NCI-H2227 (cell line): Measurements from ENCODE around the gene NUP133.
A peak's percentile ranks its signal among the peaks of the same experiment; 100 is the strongest.

Experiments used
- DNase-seq: peaks from one replicate; lab custom pipeline; 2025; ENCODE audit not compliant: unreplicated experiment; lab: John Stamatoyannopoulos, UW

The NUP133 gene

DNA sequence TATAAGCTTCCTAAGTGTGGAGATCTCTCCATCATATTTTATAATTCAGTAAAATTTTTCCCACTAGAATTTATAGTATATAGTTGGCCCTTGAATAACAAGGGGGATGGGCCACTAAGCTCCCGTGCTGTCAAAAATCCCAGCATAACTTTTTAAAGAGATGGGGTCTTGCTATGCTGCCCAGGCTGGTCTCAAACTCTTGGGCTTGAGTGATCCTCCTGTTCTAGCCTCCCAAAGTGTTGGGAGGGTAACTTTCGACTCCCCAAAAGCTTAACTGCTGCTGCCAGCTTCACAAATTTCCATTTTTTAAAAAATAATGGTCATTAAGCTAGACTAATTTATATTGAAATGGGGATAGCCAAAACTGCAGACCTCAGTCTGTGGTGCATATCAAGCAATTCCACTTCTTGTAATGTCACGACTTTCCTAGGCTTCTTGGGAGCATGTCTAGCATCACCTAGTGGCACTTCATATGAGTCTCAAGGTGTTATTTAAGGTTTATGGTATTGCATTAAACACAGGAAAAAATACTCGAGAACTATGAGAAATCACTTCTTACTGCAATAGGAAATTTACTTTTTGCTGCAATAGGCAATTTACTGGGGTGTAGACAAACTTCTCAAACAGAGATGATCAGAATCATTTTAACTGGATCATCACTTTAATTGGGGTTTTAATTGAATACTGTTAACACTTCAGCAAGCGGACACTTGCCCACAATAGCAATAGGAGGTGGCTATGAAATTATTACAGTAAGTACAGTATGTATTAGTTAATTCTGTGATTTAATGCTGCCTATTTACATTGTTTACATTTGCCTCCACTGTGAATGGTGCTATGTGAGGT, 55.0 kb downstream of the NUP133 start:
- peak; percentile 55 for DNase-seq

DNA sequence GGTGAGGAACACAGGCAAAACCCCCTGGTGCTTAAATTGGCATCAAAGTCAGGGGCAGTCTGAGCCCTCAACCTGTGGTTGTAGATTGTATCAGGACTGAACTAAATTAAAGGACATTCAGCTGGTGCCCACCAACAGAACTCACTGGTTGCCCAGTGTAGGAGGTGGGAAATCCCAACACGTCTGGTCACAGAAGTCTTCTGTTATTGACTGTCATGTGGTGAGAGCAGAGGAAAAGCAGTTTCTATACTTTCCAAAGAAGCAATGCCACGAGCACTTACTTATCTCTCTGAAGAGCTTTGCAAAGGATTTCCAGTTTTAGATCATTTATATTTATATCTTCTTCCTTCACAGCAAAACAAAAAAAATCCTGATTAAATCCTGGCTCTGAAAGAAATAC, 59.3 kb downstream of the NUP133 start:
- no peak for DNase-seq

DNA sequence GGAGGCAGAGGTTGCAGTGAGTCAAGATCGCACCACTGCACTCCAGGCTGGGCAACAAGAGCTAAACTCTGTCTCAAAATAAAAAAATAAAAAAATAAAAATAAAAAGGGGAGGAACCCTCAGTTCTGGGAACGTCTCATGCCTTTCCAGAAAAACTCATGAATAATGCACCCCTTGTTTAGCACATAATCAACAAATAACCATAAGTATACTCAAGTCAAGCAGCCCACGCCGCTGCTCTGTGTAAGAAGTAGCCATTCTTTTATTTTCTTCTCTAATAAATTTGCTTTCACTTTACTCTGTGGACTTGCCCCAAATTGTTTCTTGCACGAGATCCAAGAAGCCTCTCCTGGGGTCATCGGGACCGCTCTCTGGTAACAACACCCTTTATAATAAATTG, 59.8 kb downstream of the NUP133 start:
- DNase-seq: no peak

DNA sequence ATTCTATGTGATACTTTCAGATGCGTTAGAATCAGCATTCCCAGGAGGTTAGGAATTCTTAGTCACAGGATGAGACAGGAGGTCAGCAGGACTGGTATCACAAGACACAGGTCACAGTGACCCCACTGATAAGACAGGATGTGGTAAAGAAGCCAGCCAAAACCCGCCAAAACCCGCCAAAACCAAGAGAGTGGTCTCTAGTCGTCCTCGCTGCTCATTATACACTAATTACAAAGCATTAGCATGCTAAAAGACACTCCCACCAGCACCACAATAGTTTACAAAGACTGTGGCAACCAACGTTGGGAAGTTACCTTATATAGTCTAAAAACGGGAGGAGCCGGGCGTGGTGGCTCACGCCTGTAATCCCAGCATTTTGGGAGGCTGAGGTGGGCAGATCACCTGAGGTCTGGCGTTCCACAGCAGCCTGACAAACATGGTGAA, 60.3 kb downstream of the NUP133 start:
- DNase-seq: no peak

DNA sequence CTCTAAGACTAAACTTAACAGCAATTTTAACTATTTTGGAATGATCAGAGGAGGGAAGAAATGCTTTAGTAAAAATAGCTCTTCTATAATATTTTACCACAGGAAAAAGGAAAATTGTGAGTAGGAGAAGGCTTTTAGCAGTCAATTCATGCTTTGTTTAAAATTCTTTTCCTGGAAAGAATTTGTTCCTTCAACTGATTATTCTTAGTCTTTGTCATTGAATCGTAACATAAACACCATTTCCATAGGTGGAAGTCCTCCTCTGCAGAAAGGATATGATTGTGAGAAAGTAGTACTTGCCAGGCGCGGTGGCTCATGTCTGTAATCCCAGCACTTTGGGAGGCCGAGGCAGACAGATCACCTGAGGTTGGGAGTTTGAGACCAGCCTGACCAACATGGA, 62.3 kb downstream of the NUP133 start:
- no peak for DNase-seq

DNA sequence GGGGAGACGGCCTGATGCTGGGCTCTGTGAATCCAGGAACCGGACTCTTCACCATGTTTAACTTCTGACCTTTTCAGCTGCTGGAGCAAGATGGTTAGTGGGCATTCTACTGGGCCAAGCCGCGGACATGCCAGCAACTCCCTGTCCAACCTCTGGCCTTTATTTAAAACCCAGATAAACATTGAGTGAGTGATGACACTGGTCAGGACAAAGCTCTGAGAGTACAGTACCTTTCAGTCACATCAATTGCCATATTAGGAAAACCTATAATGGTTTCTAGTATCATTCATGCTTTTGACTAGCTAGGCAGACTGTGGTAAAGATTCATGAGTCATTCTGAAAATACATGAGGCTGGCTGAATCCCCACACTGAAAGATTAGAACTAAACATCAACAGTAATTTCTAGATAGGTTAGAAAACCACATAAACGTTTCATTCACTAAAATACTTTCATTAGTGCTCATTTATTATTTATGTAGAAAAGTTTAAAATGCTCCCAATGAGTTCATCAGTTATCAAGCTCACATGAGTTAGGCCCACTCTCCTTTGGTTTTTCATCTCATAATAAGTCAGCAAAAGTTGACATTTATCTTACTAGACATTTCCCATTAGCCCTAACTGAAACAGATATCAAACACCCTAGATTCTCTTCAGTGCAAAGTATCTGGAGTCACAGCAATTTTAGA, 67.1 kb downstream of the NUP133 start:
- DNase-seq: no peak

DNA sequence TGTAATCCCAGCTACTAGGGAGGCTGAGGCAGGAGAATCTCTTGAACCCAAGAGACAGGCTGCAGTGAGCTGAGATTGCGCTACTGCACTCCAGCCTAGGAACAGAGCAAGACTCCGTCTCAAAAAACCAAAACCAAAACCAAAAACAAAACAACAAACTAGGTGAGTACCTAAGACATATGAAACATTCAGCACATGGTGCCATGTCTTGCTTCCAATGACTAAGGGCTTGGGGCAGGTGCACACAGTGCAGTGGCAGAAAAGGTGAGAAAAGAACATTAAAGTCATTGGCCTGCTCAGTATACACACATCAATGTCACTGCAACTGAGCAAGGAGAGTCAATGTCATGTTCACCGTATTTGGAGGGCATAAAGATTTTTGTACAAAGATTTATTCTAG, 70.1 kb downstream of the NUP133 start:
- no peak for DNase-seq

DNA sequence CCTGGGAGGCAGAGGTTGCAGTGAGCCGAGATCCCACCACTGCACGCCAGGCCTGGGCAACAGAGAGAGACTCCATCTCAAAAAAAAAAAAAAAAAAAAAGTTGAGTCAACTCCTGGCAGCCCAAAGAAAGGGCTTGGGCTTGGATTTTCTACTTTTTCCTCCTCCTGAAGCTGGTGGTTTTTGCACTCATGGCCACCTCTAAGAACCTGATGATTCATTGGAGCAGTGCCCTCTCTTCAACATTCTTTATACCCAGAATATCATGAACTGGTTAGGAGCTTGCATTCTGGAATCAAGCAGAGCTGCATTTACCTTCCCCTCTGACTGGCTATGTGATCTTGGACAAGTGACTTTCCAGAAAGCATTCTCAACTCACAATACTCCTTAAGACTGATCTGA, 70.7 kb downstream of the NUP133 start:
- no peak for DNase-seq

DNA sequence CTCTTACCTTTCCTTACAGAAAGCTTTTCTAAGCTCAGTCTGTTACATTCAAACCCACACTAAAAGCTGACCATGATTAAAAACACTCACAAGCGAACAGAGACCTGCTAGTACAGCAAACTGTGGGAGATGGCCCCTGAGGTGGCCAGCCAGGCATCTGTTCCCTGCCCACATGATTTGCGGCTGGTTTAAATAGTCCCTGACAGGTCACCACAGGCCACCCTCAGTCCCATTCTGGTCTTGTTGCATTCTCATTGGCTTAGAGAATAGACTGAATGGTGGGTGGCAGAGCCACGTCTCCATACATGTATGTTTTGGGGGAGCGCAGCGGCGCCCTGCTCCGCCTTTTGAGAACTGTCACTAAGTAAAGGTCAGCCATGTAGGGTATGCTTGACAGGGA, 71.9 kb downstream of the NUP133 start:
- DNase-seq: no peak

DNA sequence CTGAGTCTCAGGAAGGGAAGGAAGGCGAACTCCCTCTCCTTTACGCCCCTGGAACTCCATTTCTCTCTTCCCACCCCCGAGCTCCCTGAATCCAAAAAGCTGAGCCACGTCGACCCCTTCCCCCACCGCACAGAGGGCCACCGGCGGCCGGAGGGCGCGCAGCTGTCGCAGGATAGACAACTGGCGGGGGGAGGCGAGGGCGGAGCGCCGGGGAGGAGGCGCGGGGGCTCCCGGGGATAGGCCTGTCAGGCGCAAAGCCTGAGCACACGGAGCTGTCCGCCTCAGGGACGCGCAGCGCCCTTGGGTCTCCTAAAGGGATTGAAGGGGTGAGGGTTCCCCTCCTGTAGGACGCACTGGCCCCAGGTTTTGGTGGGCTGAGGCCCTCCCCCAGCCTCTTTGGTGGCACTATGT, 73.5 kb downstream of the NUP133 start:
- peak; percentile 71 for DNase-seq

DNA sequence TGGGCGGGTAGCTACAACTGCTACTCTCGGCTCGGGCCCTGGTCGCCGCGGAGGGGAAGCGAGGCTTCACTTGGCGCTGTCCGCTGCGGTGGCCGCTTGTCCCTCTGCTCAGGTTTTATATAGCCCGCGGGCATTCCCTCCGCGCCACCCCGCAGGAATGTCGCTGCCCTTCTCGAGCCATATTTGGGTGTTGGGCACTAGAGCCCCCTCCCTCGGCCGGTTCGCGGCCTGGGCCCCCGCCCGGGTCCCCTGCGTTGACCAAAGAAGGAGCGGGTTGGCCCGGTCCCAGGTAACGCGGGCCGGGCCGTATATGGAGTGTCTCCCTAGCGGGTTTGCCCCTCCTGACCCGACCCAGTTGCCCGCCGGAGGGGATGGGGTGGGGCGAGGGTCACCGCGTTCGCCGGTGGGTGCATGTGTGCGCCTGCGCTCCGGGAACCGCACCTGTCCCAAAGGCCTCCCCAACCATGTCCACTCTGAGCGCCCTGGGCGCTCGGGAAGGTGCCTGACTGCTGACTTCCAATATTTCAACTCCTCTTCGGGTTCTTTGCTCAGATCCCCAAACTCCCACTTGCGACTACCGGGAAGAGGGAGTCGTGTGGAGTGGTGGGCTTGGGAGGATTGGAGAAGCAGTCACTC, 74.0 kb downstream of the NUP133 start, which contains the start of gene ACTA1:
Gene ACTA1 (minus strand): TSS at position 90 of the 636 bp plus-strand sequence. CDS start 979 bp downstream, outside the sequence.
- no peak for DNase-seq

DNA sequence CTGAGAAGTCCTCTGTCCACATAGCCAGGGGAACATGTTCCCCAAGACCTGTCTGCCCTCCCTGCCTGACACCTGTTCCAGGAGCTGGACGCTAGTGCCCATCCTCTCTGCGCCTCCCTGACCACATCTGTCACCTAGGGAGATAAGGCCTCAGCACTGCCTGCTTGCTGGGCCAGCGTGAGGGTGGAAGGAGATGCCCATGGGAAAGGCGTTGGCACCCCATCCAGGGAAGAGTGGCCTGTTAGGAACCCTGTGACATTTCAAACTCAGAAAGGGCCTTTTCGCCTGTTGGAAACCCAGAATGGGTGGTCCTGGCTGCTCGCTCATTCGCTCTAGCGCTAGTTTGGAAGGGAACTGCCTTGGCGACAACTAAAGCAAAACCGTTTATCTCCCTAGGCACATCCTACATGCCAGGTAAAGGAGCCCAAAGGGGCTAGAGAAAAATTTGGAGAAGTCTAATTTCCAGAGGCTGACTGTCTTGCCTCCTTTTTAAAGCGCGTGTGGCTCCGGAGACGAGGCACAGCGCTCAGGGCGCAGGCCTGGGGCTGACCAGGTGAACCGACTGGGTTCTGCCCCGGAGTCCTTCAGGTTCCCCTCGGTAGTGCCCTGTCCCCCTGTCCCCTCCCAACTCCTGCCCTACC, 74.7 kb downstream of the NUP133 start:
- DNase-seq: no peak

DNA sequence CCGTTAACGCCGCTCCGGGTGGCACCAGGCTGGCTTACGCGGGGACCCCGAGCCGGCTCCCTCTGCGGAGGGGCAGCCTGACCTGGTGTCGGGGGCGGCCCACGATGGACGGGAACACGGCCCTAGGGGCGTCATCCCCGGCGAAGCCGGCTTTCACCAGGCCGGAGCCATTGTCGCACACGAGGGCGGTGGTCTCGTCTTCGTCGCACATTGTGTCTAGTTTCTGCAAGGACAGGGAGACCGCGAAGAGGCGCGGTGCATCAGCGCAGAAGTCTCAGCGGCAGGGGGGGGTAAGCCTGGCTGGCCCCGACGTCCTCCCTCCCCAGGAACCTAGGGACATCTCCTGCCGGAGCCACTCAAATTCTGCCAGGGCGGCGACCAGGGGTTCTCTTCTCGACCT, 75.2 kb downstream of the NUP133 start:
- no peak for DNase-seq

DNA sequence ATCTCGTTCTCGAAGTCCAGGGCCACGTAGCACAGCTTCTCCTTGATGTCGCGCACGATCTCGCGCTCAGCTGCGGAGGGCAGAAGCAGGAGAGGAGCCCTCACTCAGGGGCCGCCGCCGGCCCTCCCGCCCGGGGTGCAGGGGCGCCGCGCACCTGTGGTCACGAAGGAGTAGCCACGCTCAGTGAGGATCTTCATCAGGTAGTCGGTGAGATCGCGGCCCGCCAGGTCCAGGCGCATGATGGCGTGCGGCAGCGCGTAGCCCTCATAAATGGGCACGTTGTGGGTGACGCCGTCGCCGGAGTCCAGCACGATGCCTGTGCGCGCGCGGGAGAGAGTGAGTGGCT, 76.1 kb downstream of the NUP133 start:
- no peak for DNase-seq

DNA sequence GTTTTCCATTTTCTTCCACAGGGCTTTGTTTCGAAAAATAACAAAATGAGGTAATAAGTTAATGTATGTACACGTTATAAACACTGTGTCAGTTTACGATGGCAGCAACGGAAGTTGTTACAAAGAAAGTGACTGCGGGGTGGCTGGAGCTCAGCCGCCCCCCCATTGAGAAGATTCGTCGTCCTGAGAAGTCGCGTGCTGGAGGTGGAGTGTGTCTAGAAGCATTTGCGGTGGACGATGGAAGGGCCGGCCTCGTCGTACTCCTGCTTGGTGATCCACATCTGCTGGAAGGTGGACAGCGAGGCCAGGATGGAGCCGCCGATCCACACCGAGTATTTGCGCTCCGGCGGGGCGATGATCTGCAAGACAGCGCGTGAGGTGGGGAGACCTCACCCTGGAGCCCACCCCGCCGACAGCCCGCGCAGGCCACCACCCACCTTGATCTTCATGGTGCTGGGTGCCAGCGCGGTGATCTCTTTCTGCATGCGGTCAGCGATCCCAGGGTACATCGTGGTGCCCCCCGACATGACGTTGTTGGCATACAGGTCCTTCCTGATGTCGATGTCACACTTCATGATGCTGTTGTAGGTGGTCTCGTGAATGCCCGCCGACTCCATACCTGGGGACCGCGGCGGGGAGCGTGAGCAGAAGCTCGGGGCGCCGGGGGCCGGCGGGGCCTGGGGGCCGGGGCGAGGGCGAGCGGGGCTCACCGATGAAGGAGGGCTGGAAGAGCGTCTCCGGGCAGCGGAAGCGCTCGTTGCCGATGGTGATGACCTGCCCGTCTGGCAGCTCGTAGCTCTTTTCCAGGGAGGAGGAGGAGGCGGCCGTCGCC, 76.6 kb downstream of the NUP133 start:
- no peak for DNase-seq

DNA sequence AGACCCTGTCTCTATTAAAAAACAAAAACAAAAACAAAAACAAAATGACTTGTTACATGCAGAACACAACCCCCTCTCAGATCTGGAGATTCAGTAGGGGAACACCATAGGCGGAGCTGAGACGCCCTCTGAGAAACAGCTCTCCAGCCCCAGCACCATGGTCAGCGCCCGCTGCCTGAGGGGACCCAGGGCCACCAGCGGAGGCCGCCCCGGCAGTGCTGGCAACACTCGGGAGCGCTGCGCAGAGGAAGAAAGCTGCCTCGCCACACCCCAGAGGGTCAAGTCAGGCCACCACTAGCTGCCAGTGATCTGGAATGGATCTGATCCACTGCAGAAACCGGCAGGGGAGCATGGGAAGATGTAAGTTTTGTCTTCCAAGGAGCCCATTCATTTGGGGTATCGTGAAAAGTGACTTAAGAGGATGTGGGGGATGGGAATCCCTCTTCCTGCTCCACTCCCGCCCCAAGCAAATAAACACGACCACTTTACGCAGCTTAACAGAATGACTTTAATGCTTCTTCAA, 77.3 kb downstream of the NUP133 start:
- no peak for DNase-seq

DNA sequence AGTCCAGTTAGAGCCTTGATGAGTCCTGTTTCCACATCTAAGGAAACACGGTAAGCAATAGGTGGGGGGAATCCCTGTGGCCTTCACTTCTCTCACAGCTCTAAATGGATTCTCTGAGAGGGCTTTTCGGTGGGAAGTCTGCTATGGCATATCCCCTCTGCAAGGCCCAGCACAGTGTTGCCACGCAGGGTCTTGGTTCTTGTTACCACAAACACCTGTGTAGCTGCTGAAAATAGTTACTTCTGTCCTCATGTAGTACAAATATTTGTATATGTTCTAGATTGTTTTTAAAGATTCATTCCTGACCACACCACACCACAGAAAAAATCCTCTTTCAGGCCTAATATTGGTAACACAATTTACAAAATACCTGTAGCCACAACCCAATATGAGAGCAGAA, 79.9 kb downstream of the NUP133 start:
- no peak for DNase-seq

DNA sequence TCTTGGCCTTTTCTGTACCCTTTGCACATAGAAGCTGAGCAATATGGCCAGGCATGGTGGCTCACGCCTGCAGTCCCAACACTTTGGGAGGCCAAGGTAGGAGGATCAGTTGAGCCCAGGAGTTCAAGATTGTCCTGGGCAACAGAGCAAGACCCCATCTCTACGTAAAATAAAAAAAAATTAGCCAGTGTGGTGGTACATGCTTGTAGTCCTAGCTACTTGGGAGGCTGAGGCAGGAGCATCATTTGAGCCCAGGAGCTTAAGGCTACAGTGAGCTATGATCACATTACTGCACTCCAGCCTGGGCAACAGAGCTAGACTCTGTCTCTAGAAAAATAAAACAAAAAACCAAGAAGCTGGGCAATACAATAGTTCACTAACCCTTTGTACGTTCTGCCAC, 80.6 kb downstream of the NUP133 start:
- DNase-seq: no peak

DNA sequence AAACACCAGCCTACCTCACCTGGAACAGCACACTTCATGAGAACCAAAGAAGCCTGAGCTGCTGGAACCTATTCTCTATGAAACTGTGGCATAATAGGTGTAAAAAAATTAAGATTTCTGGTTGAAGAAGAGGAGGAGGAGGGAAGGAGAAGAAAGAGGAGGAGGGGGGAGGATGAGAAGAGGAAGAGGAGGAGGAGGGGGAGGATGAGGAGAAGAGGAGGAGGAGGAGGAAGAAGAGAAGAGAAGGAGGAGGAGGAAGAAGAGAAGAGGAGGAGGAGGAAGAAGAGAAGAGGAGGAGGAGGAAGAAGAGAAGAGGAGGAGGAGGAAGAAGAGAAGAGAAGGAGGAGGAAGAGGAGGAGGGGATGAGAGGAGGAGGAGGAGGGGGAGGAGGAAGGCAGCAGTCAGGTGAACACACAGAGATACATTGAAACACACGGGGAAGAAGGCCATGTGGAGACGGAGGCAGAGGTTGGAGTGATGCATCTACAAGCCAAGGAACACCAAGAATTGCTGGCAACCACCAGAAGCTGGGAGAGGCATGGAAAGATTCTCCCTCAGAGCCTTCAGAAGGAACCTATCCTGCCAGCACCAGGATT, 82.5 kb downstream of the NUP133 start:
- no peak for DNase-seq

DNA sequence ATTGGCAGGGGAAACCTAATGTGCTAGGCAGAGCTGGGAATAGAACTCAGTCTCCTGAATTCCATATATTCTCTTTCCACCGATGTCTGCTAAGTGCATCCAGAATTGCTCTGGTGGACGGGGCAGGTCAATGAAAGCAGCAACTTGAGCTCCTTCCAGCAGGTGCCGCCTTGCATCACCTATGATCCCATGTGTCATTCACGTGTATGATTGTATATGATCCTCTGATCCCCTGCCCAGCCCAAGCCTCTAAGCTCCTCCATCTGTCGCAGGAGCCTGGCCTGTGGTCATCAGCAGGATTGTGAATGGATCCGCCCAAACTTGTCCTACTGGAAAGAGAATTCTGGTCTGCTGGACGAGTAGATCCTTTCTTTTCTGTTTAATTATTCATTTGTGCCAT, 87.4 kb downstream of the NUP133 start:
- no peak for DNase-seq
